CD4-positive, alpha-beta T cell treated with Interleukin-17A for 4 hours (primary cell): Measurements from ENCODE around the gene USP17L10.
"Not testable (repeated sequence)": the region's sequence is repeated elsewhere in the genome, so short reads cannot be mapped to it uniquely, and the experiment has no call there.

Experiments used
- DNase-seq: peaks from one replicate; pipeline ENCODE4 v3.0.0-alpha.2; 2020; ENCODE audit warnings: mixed read lengths

The USP17L10 gene, protein sequence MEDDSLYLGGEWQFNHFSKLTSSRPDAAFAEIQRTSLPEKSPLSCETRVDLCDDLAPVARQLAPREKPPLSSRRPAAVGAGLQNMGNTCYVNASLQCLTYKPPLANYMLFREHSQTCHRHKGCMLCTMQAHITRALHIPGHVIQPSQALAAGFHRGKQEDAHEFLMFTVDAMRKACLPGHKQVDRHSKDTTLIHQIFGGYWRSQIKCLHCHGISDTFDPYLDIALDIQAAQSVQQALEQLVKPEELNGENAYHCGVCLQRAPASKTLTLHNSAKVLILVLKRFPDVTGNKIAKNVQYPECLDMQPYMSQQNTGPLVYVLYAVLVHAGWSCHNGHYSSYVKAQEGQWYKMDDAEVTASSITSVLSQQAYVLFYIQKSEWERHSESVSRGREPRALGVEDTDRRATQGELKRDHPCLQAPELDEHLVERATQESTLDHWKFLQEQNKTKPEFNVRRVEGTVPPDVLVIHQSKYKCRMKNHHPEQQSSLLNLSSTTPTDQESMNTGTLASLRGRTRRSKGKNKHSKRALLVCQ

DNA sequence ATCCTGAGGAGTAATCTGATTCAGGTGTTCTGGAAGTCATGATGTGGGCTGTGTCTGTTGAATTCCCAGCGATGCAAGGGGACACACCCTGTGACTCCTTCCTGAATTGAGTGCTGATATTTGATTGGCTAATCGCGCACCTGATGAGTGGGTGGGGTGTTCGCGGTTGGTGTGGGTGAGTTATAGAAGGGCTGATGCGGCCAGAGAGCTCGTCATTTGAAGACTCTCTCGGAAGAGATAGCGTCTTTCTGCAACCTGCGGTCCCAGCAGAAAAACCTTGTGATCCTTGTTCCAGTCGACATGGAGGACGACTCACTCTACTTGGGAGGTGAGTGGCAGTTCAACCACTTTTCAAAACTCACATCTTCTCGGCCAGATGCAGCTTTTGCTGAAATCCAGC, at the start of gene USP17L10:
TSS of gene USP17L10 (plus strand) at position 301 of the 400 bp plus-strand sequence. CDS start at position 301, 0 bp downstream.
- not testable (repeated sequence) for DNase-seq

- DNase-seq, result not testable (repeated sequence)
These were observed 44.5 kb upstream of the USP17L10 start for GRCh38 chr4:9165990-9166389.

DNA sequence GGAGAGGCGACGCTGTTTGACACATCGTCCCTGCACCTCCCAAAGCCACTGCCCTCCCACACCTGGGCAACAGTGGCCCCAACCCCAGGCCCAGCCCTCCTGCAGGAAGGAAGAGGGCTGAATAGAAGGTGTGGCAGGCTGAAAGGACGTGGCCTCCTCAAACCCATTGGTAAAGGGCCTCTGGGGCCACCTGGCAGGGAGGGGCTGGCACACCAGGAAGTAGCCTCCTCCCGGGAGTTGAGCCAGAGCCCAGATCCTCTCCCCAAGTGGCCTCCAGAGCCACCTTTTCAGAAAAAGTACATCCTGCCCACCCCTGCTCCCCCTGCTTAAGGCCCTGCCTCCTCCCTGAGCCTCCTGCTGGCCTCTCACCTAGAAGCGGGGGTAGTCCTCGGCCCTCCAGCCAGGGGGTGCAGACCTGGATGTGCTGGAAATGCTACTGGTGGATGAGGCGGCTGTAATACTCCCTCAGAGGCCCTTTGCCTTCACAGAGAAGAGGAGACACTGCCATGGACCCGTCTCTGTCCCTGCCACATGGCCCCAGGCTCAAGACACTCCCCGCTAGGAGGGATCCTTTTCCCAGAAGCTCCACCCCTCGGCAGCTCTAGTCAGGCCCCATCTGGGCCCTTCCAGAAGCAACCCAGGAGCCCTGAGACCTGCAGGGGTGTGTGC, 40.5 kb upstream of the USP17L10 start, which contains the start of gene FAM90A26:
TSS of gene FAM90A26 (plus strand) at position 619 of the 669 bp plus-strand sequence. CDS start 2,764 bp downstream, outside the sequence.
- not testable (repeated sequence) for DNase-seq

- not testable (repeated sequence) for DNase-seq
These were observed 4.2 kb downstream of the USP17L10 start for GRCh38 chr4:9214701-9215100.

- not testable (repeated sequence) for DNase-seq
These were observed 4.6 kb downstream of the USP17L10 start, which contains the start of gene USP17L11 for GRCh38 chr4:9215105-9215504. Gene USP17L11, plus strand, starts transcription at chr4:9215405. Its CDS starts 0 bp downstream, at chr4:9215405.

DNA sequence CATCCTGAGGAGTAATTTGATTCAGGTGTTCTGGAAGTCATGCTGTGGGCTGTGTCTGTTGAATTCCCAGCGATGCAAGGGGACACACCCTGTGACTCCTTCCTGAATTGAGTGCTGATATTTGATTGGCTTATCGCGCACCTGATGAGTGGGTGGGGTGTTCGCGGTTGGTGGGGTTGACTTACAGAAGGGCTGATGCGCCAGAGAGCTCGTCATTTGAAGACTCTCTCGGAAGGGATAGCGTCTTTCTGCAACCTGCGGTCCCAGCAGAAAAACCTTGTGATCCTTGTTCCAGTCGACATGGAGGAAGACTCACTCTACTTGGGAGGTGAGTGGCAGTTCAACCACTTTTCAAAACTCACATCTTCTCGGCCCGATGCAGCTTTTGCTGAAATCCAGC, 9.4 kb downstream of the USP17L10 start, which contains the start of gene USP17L12:
TSS of gene USP17L12 (plus strand) at position 301 of the 400 bp plus-strand sequence. CDS start at position 301, 0 bp downstream.
- not testable (repeated sequence) for DNase-seq

- DNase-seq, result not testable (repeated sequence)
These were observed 14.1 kb downstream of the USP17L10 start, which contains the start of gene USP17L13 for GRCh38 chr4:9224596-9224995. Gene USP17L13, plus strand, starts transcription at chr4:9224896. Its CDS starts 0 bp downstream, at chr4:9224896.

DNA sequence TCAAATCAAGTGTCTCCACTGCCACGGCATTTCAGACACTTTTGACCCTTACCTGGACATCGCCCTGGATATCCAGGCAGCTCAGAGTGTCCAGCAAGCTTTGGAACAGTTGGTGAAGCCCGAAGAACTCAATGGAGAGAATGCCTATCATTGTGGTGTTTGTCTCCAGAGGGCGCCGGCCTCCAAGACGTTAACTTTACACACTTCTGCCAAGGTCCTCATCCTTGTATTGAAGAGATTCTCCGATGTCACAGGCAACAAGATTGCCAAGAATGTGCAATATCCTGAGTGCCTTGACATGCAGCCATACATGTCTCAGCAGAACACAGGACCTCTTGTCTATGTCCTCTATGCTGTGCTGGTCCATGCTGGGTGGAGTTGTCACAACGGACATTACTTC, 19.8 kb downstream of the USP17L10 start:
- not testable (repeated sequence) for DNase-seq

GRCh38 chr4:9234085-9234484, 23.6 kb downstream of the USP17L10 start, which contains the start of gene USP17L15:
Gene USP17L15, plus strand, starts transcription at chr4:9234385. Its CDS starts 0 bp downstream, at chr4:9234385.
- not testable (repeated sequence) for DNase-seq

DNA sequence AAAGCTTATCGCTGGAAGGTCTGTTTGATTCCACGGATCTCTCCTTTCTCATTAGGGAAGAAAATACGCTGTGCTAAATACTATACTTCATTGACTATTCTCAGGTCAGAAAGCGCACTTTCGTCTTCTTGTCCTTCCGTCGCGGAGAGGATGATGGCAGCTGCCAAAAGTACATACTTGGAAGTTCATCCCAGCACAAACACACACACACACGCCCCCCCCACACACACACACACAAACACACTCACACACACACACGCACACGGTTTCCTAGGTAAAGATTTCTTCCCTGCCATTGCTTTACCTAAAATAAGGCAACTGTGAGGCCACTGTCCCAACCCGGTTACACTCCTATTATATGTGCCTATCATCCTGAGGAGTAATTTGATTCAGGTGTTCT, 28.0 kb downstream of the USP17L10 start:
- not testable (repeated sequence) for DNase-seq

DNA sequence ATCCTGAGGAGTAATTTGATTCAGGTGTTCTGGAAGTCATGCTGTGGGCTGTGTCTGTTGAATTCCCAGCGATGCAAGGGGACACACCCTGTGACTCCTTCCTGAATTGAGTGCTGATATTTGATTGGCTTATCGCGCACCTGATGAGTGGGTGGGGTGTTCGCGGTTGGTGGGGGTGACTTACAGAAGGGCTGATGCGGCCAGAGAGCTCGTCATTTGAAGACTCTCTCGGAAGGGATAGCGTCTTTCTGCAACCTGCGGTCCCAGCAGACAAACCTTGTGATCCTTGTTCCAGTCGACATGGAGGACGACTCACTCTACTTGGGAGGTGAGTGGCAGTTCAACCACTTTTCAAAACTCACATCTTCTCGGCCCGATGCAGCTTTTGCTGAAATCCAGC, 33.1 kb downstream of the USP17L10 start, which contains the start of gene USP17L17:
TSS of gene USP17L17 (plus strand) at position 301 of the 400 bp plus-strand sequence. CDS start at position 301, 0 bp downstream.
- DNase-seq, result not testable (repeated sequence)

DNA sequence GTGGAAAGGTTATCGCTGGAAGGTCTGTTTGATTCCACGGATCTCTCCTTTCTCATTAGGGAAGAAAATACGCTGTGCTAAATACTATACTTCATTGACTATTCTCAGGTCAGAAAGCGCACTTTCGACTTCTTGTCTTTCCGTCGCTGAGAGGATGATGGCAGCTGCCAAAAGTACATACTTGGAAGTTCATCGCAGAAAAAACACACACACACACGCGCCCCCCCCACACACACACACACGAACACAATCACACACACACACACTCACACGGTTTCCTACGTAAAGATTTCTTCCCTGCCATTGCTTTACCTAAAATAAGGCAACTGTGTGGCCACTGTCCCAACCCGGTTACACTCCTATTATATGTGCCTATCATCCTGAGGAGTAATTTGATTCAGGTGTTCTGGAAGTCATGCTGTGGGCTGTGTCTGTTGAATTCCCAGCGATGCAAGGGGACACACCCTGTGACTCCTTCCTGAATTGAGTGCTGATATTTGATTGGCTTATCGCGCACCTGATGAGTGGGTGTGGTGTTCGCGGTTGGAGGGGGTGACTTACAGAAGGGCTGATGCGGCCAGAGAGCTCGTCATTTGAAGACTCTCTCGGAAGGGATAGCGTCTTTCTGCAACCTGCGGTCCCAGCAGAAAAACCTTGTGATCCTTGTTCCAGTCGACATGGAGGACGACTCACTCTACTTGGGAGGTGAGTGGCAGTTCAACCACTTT, 37.7 kb downstream of the USP17L10 start, which contains the start of gene USP17L18:
TSS of gene USP17L18 (plus strand) at position 678 of the 728 bp plus-strand sequence. CDS start at position 678, 0 bp downstream.
- not testable (repeated sequence) for DNase-seq

DNA sequence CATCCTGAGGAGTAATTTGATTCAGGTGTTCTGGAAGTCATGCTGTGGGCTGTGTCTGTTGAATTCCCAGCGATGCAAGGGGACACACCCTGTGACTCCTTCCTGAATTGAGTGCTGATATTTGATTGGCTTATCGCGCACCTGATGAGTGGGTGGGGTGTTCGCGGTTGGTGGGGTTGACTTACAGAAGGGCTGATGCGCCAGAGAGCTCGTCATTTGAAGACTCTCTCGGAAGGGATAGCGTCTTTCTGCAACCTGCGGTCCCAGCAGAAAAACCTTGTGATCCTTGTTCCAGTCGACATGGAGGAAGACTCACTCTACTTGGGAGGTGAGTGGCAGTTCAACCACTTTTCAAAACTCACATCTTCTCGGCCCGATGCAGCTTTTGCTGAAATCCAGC, 42.6 kb downstream of the USP17L10 start, which contains the start of gene USP17L19:
TSS of gene USP17L19 (plus strand) at position 301 of the 400 bp plus-strand sequence. CDS start at position 301, 0 bp downstream.
- DNase-seq, result not testable (repeated sequence)

DNA sequence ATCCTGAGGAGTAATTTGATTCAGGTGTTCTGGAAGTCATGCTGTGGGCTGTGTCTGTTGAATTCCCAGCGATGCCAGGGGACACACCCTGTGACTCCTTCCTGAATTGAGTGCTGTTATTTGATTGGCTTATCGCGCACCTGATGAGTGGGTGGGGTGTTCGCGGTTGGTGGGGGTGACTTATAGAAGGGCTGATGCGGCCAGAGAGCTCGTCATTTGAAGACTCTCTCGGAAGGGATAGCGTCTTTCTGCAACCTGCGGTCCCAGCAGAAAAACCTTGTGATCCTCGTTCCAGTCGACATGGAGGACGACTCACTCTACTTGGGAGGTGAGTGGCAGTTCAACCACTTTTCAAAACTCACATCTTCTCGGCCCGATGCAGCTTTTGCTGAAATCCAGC, 47.4 kb downstream of the USP17L10 start, which contains the start of gene USP17L20:
TSS of gene USP17L20 (plus strand) at position 301 of the 400 bp plus-strand sequence. CDS start at position 301, 0 bp downstream.
- DNase-seq, result not testable (repeated sequence)
